ENCODE measurements around the gene TUBB4A. TPM values are rescaled to one million over a fixed set of nuclear protein-coding genes. Genes with fewer than 3 reads are reported as not detected.
A peak's percentile ranks its signal among the peaks of the same experiment; 100 is the strongest.

TUBB4A gene
- polyA plus RNA-seq, 4 donors = 0.53 to 5.8 (median 1.1) TPM; not detected in 1

DNA sequence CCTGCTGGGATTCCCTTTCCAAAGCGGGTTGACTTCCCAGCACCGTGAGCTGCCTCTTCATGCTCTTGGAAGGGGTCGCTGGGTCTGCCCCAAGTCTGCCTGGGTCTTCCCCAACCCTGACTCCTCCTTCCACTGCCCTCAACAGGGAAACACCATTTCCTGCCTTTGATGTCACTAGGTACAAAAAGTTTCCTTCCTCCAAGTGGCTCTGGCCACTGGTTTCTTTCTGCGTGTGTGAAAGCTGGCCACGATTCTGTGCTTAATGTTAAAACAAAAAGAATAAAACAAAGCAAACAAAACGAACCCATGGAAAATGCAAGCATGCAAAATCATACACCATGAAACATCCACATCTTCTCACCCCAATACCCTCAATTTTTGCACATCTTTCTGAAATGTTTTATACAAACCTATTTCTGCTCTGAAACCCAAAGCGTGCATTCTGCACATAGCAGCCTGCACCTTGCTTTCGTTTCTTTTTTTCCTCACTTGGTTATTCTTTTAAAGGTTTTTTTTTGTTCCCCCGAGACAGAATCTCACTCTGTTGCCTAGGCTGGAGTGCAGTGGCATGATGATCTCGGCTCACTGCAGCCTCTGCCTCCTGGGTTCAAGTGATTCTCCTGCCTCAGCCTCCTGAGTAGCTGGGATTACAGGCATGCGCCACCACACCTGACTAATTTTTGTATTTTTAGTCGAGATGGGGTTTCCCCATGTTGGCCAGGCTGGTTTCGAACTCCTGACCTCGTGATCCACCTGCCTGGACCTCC is 16.2 kb upstream of the TUBB4A start:
- H3K27ac ChIP-seq (ENCODE audit: low read depth in 1 of 3, low read length in 2 of 3) = peak overlapping the region in 1 of 3 donors; percentile 4
- FAIRE-seq (no peak), DNase-seq (no peak)
- H3K27me3 ChIP-seq (ENCODE audit: control insufficient read depth in 3 of 3, insufficient read depth in 3 of 3, low read length in 3 of 3) = no peaks in the 10 kb centered on the region
- no peaks in the 10 kb centered on the region for H3K4me1 ChIP-seq (ENCODE audit: control insufficient read depth in 3 of 3, insufficient read depth in 2 of 3, low read depth in 1 of 3, low read length in 2 of 3)
- H3K36me3 ChIP-seq (ENCODE audit: control insufficient read depth in 3 of 3, insufficient read depth in 2 of 3, low read depth in 1 of 3, low read length in 3 of 3) = no peaks in the 10 kb centered on the region
- H3K4me3 ChIP-seq (ENCODE audit: low read depth in 1 of 3, low read length in 3 of 3) = no peak overlapping the region
- WGBS, 3 donors = 38 to 46% (median 44%) methylated on average over 14 of the region's 14 CpGs
- H3K9me3 ChIP-seq (ENCODE audit: control insufficient read depth in 2 of 2, insufficient read depth in 1 of 2, low read depth in 1 of 2, low read length in 1 of 2) = no peaks in the 10 kb centered on the region

DNA sequence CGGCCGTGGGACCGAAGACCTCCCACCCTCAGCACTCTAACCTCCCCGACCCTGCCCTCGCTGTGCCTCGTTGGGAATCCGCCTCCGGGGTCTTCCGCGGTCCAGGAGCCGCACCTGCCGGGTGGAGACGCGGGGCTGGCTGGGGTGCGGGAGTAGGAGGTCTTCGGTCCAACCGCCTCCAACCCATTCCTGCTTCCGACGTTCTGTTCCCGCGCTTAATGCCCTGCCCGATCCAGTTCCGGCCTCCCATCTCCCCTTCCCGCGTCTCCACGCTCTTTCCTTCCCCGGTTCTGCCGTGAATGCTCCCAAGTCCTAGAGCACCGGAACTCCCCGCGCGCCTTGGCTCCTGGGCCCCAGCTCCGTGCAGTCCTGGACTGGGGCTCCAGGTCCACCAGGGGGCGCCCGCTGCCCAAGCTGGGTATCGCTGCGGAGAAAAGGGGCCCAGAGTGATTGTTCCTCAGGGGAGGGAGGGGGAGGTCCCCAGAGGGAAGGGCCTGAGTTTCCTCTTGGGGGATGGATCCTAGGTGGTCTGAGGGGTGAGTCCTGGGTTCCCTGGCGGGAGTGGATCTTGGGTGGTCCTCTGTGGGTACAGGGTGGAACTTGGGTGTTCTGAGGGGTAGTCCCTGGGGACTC is 14.7 kb upstream of the TUBB4A start:
- Histone ChIP-seq H3K4me1 (ENCODE audit: control insufficient read depth in 3 of 3, insufficient read depth in 2 of 3, low read depth in 1 of 3, low read length in 2 of 3) (no peaks in the 10 kb centered on the region), H3K27ac (ENCODE audit: low read depth in 1 of 3, low read length in 2 of 3) (peak overlapping the region in 2 of 3 donors; percentile 29 to 46), H3K36me3 (ENCODE audit: control insufficient read depth in 3 of 3, insufficient read depth in 2 of 3, low read depth in 1 of 3, low read length in 3 of 3) (no peaks in the 10 kb centered on the region), H3K9me3 (ENCODE audit: control insufficient read depth in 2 of 2, insufficient read depth in 1 of 2, low read depth in 1 of 2, low read length in 1 of 2) (no peaks in the 10 kb centered on the region), H3K27me3 (ENCODE audit: control insufficient read depth in 3 of 3, insufficient read depth in 3 of 3, low read length in 3 of 3) (no peaks in the 10 kb centered on the region), H3K4me3 (ENCODE audit: low read depth in 1 of 3, low read length in 3 of 3) (peak overlapping the region; percentile 18 to 56 (median 52))
- WGBS, 3 donors = 0 to 1% (median 1%) methylated on average over 35 to 38 of the region's 38 CpGs
- peak; percentile 84 to 94 for DNase-seq
- FAIRE-seq = no peak

DNA sequence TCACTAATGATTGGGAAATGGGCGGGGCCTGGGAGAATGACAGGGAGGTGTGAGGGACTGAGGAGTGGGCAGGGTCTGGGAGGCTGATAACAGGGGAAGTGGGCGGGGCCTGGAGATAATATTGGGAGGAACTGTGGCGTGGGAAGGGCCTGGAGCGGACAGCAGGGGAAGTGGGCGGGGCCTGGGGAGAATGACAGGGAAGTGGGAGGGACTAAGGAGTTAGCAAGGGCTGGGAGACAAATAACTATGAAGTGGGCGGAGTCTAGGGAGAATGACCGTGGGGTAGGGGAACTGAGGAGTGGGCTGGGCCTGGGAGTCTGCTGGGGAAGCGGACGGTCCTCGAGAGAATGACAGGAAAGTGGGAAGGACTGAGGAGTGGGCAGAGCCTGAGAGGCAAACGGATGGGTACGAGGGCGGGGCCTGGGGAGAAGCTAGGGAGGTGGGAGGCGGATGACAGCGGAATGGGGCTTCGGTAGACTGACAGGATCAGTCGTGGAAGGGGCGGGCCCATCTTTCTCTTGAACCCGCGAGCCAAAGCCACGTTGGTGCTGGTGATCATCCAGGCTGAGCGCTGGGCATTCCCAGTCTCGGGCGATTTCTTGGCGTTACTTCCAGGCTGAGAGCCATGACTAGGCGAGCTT is 14.0 kb upstream of the TUBB4A start:
- peak overlapping the region; percentile 18 to 56 (median 52) for H3K4me3 ChIP-seq (ENCODE audit: low read depth in 1 of 3, low read length in 3 of 3)
- no peaks in the 10 kb centered on the region for H3K9me3 ChIP-seq (ENCODE audit: control insufficient read depth in 2 of 2, insufficient read depth in 1 of 2, low read depth in 1 of 2, low read length in 1 of 2)
- no peaks in the 10 kb centered on the region for H3K36me3 ChIP-seq (ENCODE audit: control insufficient read depth in 3 of 3, insufficient read depth in 2 of 3, low read depth in 1 of 3, low read length in 3 of 3)
- H3K27me3 ChIP-seq (ENCODE audit: control insufficient read depth in 3 of 3, insufficient read depth in 3 of 3, low read length in 3 of 3) = no peaks in the 10 kb centered on the region
- H3K4me1 ChIP-seq (ENCODE audit: control insufficient read depth in 3 of 3, insufficient read depth in 2 of 3, low read depth in 1 of 3, low read length in 2 of 3) = no peaks in the 10 kb centered on the region
- DNase-seq (peak; percentile 90 to 96), FAIRE-seq (no peak)
- WGBS, 3 donors = 1 to 2% (median 1%) methylated on average over 22 to 26 of the region's 26 CpGs
- peak overlapping the region in 2 of 3 donors; percentile 29 to 46 for H3K27ac ChIP-seq (ENCODE audit: low read depth in 1 of 3, low read length in 2 of 3)

DNA sequence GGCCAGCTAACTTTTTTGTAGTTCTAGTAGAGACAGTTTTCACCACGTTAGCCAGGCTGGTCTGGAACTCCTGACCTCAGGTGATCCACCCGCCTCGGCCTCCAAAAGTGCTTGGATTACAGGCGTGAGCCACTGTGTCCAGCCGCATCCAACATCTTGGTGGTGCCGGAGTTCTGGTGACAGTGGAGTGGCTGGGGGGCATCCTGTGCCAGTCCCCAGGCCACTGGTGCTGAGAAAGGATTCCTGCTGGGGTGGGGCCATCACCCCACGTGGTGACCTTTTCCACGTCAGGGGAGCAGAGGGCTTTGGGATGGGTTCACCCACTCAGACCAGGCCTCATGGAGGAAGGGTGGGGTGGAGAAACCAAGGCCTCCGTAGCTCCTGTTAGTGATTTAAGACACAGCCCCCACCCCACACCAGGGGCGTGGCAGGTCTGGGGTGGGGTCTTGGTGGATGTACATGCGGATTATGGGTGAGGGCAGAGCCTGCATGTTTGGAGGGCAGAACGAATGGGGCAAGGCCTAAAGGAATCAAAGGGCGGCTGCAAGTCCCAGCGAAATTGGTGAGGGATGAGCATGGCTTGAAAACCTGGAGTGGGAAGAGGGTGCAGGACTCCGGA is 12.9 kb upstream of the TUBB4A start:
- no peaks in the 10 kb centered on the region for H3K4me1 ChIP-seq (ENCODE audit: control insufficient read depth in 3 of 3, insufficient read depth in 2 of 3, low read depth in 1 of 3, low read length in 2 of 3)
- no peak for FAIRE-seq
- 74 to 85% (median 77%) methylated on average over 15 of the region's 15 CpGs for WGBS, 3 donors
- no peak overlapping the region for H3K4me3 ChIP-seq (ENCODE audit: low read depth in 1 of 3, low read length in 3 of 3)
- no peaks in the 10 kb centered on the region for H3K27me3 ChIP-seq (ENCODE audit: control insufficient read depth in 3 of 3, insufficient read depth in 3 of 3, low read length in 3 of 3)
- no peaks in the 10 kb centered on the region for H3K36me3 ChIP-seq (ENCODE audit: control insufficient read depth in 3 of 3, insufficient read depth in 2 of 3, low read depth in 1 of 3, low read length in 3 of 3)
- H3K9me3 ChIP-seq (ENCODE audit: control insufficient read depth in 2 of 2, insufficient read depth in 1 of 2, low read depth in 1 of 2, low read length in 1 of 2) = no peaks in the 10 kb centered on the region
- no peak for DNase-seq
- H3K27ac ChIP-seq (ENCODE audit: low read depth in 1 of 3, low read length in 2 of 3) = no peak overlapping the region

DNA sequence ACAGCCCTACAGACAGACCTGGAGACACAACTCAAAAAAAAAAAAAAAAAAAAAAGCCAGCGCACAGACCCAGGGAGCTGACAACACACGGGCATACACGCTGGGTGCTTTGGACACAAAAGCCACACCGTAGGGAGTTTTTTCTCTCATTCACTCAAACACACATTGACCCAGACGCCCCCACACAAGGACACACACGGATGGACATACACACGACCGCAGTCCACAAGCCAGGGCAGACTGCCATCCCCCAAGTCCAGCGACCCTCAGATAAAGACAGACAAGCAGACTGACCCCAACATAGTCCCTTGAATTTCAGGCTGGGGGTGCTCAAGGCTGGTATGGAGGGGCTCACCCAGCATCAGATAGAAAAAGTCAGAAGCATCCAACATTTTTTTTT is 12.0 kb upstream of the TUBB4A start:
- no peak overlapping the region for H3K4me3 ChIP-seq (ENCODE audit: low read depth in 1 of 3, low read length in 3 of 3)
- no peaks in the 10 kb centered on the region for H3K9me3 ChIP-seq (ENCODE audit: control insufficient read depth in 2 of 2, insufficient read depth in 1 of 2, low read depth in 1 of 2, low read length in 1 of 2)
- H3K27ac ChIP-seq (ENCODE audit: low read depth in 1 of 3, low read length in 2 of 3) = no peak overlapping the region
- H3K27me3 ChIP-seq (ENCODE audit: control insufficient read depth in 3 of 3, insufficient read depth in 3 of 3, low read length in 3 of 3) = no peaks in the 10 kb centered on the region
- FAIRE-seq = no peak
- H3K36me3 ChIP-seq (ENCODE audit: control insufficient read depth in 3 of 3, insufficient read depth in 2 of 3, low read depth in 1 of 3, low read length in 3 of 3) = no peaks in the 10 kb centered on the region
- 58 to 77% (median 67%) methylated on average over 9 of the region's 9 CpGs for WGBS, 3 donors
- H3K4me1 ChIP-seq (ENCODE audit: control insufficient read depth in 3 of 3, insufficient read depth in 2 of 3, low read depth in 1 of 3, low read length in 2 of 3) = no peaks in the 10 kb centered on the region
- no peak for DNase-seq

DNA sequence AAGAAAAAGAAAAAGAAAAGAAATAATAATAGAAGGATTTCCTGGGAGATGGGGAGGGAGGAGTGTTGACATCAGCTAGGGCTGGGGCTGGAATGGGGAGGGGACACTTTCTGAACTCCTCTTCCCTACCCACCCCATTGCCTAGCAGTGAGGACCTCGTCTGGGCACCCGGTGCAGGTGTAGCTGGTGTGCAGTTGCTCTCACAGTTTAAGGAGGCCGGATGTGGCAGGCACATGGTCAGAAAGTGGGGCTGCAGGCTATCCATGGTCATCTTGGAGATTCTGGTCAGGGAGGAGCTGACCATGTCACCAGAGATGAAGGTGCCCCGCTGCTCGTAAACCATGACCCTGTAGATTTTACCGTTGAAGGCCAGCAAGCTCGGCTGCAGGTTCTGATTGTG is 8.5 kb upstream of the TUBB4A start:
- FAIRE-seq (no peak), DNase-seq (no peak)
- Histone ChIP-seq H3K9me3 (ENCODE audit: control insufficient read depth in 2 of 2, insufficient read depth in 1 of 2, low read depth in 1 of 2, low read length in 1 of 2) (no peaks in the 10 kb centered on the region), H3K36me3 (ENCODE audit: control insufficient read depth in 3 of 3, insufficient read depth in 2 of 3, low read depth in 1 of 3, low read length in 3 of 3) (no peaks in the 10 kb centered on the region), H3K4me3 (ENCODE audit: low read depth in 1 of 3, low read length in 3 of 3) (no peak overlapping the region), H3K27ac (ENCODE audit: low read depth in 1 of 3, low read length in 2 of 3) (no peak overlapping the region), H3K4me1 (ENCODE audit: control insufficient read depth in 3 of 3, insufficient read depth in 2 of 3, low read depth in 1 of 3, low read length in 2 of 3) (no peaks in the 10 kb centered on the region), H3K27me3 (ENCODE audit: control insufficient read depth in 3 of 3, insufficient read depth in 3 of 3, low read length in 3 of 3) (no peaks in the 10 kb centered on the region)
- 83 to 86% (median 83%) methylated on average over 7 of the region's 7 CpGs for WGBS, 3 donors

DNA sequence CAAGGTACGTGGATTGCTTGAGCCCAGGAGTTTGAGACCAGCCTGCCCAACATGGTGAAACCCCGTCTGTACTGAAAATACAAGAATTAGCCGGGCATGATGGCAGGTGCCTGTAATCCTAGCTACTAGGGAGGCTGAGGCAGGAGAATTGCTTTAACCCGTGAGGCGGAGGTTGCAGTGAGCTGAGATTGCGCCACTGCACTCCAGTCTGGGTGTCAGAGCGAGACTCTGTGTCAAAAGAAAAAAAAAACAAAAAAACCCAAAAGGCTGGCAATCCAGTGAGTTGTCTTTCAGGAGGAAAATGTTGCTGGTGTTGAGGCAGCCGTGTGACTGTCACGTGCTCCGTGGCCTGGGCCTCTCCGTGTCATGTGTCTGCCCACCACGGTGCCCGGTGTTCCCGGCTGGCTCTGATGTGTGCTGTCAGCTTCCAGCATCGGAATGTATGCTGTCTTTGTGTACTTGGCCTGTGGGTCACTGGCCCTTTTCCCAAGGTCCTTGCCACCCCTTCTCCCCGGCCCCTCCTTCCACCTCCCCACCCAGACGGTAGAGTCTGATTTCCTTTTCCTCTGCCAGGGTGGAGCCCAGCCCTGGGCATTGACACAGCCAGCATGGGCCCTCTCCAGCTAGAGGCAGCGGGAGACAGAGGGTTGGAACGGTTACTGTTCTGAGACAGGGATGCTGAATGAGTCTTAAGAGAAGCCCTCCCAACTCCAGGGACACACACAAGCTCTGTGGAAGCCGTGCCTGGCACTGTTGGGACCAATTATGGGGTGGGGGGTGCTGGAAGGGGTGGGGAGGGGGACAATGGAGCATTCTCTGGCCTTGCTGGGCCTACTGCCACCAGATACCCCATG is 7.2 kb upstream of the TUBB4A start:
- no peaks in the 10 kb centered on the region for H3K36me3 ChIP-seq (ENCODE audit: control insufficient read depth in 3 of 3, insufficient read depth in 2 of 3, low read depth in 1 of 3, low read length in 3 of 3)
- FAIRE-seq (no peak), DNase-seq (no peak)
- no peaks in the 10 kb centered on the region for H3K9me3 ChIP-seq (ENCODE audit: control insufficient read depth in 2 of 2, insufficient read depth in 1 of 2, low read depth in 1 of 2, low read length in 1 of 2)
- no peak overlapping the region for H3K27ac ChIP-seq (ENCODE audit: low read depth in 1 of 3, low read length in 2 of 3)
- H3K4me1 ChIP-seq (ENCODE audit: control insufficient read depth in 3 of 3, insufficient read depth in 2 of 3, low read depth in 1 of 3, low read length in 2 of 3) = no peaks in the 10 kb centered on the region
- H3K4me3 ChIP-seq (ENCODE audit: low read depth in 1 of 3, low read length in 3 of 3) = no peak overlapping the region
- 74 to 77% (median 77%) methylated on average over 20 of the region's 20 CpGs for WGBS, 3 donors
- no peaks in the 10 kb centered on the region for H3K27me3 ChIP-seq (ENCODE audit: control insufficient read depth in 3 of 3, insufficient read depth in 3 of 3, low read length in 3 of 3)
